Thyroid gland (tissue), 4 donors: ENCODE measurements around the gene ATXN1. TPM values are rescaled to one million over a fixed set of nuclear protein-coding genes. Genes with fewer than 3 reads are reported as not detected.

ENCODE experiments used
- DNase-seq, 2 donors: peaks; one replicate each; pipeline ENCODE4 v3.0.0-alpha.2; 2019
- H3K27ac ChIP-seq, 3 donors: fragments of 200-600 bp; sonication (generic); 1 replicate in 2 of 3; 2 replicates in 1 of 3; pipeline ENCODE4 v1.5.1; 2016 to 2019; ENCODE audit warnings: mild to moderate bottlenecking in 1 of 3, moderate library complexity in 1 of 3
- H3K27me3 ChIP-seq: fragments of 200-600 bp; sonication (generic); one replicate; pipeline ENCODE4 v1.5.1; 2019
- H3K36me3 ChIP-seq, 2 donors: fragments of 200-600 bp; sonication (generic); one replicate each; pipeline ENCODE4 v1.5.1; 2016 to 2019
- H3K4me1 ChIP-seq, 2 donors: fragments of 200-600 bp; sonication (generic); one replicate each; pipeline ENCODE4 v1.5.1; 2017 to 2019
- H3K4me3 ChIP-seq, 3 donors: fragments of 200-600 bp; sonication (generic); replicated peaks in 1 of 3; 1 replicate in 2 of 3; 2 replicates in 1 of 3; pipeline ENCODE4 v1.5.1; 2016; ENCODE audit warnings: mild to moderate bottlenecking in 1 of 3
- H3K9me3 ChIP-seq: fragments of 200-600 bp; sonication (generic); one replicate; pipeline ENCODE4 v1.5.1; 2017
- CTCF ChIP-seq, 6 experiments: fragments of 200-600 bp in 3 of 6; fragments of 450-650 bp in 3 of 6; sonication (generic) in 3 of 6; IDR thresholded peaks; one replicate each; pipeline ENCODE4 v1.5.1; 2016 to 2019; ENCODE audit warnings: antibody characterized with exemption in 6 of 6, mild to moderate bottlenecking in 2 of 6, inconsistent platforms in 1 of 6, moderate library complexity in 1 of 6
- POLR2A ChIP-seq, 2 donors: fragments of 450-650 bp; IDR thresholded peaks; one replicate each; pipeline ENCODE4 v1.6.1; 2017; ENCODE audit warnings: antibody characterized with exemption in 2 of 2, mild to moderate bottlenecking in 2 of 2, moderate library complexity in 1 of 2
- WGBS, 2 donors: methylation state at CpG; one replicate each; pipeline ENCODE4 v1.1.5; 2017; 5-methylcytosine and 5-hydroxymethylcytosine counted together
- intact Hi-C: fragments of 100-400 bp; cut with DNase I; formaldehyde crosslinking; loops from one replicate; pipeline ENCODE4 v1.15.1; 2023
- total RNA-seq, 4 donors: library from RNA; depleted of rRNA; stranded (reverse); fragments of >200 nt; gene quantifications; one replicate each; pipeline ENCODE4 v1.2.3, GENCODE V29; 2016

Gene ATXN1
- total RNA-seq, 4 donors from 2014 or later, result 62.1 to 88.1 (median 83.0) TPM

DNA sequence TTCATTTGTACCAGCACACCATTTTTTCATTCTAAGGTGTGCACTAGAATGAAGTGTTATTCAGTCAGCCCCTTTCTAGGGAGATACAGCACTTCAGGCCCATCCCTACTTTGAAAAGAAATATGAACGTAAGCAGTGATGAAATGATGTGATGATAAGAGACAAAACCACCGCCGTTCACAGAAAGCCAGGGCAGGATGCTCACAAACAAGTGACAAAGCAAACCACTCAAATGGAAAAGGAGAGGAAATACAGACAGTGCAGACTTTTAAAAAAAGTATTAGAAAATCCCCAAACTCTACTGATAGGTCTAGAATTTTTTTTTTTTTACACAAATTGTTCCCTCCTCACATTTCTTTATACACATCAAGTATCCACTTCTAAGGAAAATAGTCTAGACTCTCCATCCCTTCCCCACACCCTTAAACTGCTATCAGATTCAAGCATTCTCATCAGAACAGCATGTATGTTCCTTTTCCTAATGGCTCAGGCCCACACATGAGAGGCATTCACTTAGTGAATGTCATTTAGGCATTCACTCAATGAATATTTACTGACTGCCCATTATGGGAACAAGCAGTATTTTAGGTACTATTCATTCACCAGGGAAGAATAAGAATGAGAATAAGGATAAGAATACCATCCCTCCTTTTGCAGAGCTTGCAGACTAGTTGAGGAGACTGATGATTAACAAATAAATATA, 279.4 kb downstream of the ATXN1 start:
- no peak for TF ChIP-seq CTCF (IDR thresholded peaks at IDR 0.05)
- no peak for TF ChIP-seq POLR2A (IDR thresholded peaks at IDR 0.05)
- Histone ChIP-seq H3K9me3 (no peaks in the 10 kb centered on the region), H3K4me1 (peaks cover 21 to 28% of the 10 kb centered on the region in 2 donors), H3K27me3 (no peaks in the 10 kb centered on the region), H3K36me3 (no peaks in the 10 kb centered on the region), H3K27ac (no peak overlapping the region), H3K4me3 (no peak overlapping the region)
- no peak for DNase-seq
- intact Hi-C loops, result no loop called here
- WGBS, 2 donors, result 83 to 85% methylated on average over 3 of the region's 3 CpGs

GRCh38 chr6:16480763-16481560, 280.3 kb downstream of the ATXN1 start:
- H3K4me1 ChIP-seq, result peaks cover 20 to 27% of the 10 kb centered on the region in 2 donors
- no peaks in the 10 kb centered on the region for H3K36me3 ChIP-seq
- H3K27me3 ChIP-seq, result no peaks in the 10 kb centered on the region
- intact Hi-C loops, result no loop called here
- H3K27ac ChIP-seq, result no peak overlapping the region
- no peak for DNase-seq
- TF ChIP-seq POLR2A (IDR thresholded peaks at IDR 0.05) (no peak), CTCF (IDR thresholded peaks at IDR 0.05) (no peak)
- no peak overlapping the region for H3K4me3 ChIP-seq
- no peaks in the 10 kb centered on the region for H3K9me3 ChIP-seq
- 42 to 65% methylated on average over 4 of the region's 4 CpGs for WGBS, 2 donors

DNA sequence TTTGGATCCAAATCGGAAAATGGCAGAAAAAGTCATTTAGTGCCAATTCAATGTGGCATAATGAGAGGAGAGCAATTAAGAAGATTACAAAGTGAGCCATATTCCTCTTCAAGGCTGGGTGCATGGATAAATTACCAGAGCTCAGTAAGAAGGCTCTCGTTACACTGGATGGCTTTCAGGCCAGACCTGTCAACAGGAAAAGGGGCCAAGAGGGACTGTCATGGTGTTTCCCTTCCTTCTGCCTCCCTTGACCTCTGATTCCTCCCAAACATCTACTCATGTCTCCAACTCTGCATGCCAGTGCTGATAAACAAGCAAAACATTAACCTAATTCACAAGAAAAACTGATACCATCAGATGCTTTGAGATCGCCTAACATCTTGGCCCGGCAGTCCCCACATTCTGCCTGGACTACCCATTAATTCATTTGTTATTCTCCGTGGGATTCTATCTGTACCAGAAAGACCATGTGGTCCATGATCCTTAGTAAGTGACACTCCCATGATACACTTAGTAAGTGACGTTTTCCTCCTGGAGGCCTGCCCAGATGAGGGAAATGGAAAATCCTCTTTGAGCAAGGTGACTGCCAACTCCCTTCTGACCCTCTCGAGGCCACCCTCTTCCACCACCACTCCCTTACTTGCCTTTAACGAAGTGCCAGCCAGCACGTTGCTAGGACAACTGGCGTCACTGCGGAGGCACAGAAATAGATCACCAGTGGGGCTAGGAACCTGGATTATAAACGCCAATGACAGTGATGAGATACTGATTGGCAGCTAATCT, 283.7 kb downstream of the ATXN1 start:
- Histone ChIP-seq H3K4me3 (no peak overlapping the region), H3K27me3 (no peaks in the 10 kb centered on the region), H3K4me1 (peaks cover 9 to 30% of the 10 kb centered on the region in 2 donors), H3K36me3 (no peaks in the 10 kb centered on the region), H3K27ac (no peak overlapping the region), H3K9me3 (no peaks in the 10 kb centered on the region)
- TF ChIP-seq POLR2A (IDR thresholded peaks at IDR 0.05) (no peak), CTCF (IDR thresholded peaks at IDR 0.05) (no peak)
- 72 to 75% methylated on average over 12 of the region's 12 CpGs for WGBS, 2 donors
- DNase-seq, result peak; percentile 18 to 50
- intact Hi-C loops, result no loop called here

DNA sequence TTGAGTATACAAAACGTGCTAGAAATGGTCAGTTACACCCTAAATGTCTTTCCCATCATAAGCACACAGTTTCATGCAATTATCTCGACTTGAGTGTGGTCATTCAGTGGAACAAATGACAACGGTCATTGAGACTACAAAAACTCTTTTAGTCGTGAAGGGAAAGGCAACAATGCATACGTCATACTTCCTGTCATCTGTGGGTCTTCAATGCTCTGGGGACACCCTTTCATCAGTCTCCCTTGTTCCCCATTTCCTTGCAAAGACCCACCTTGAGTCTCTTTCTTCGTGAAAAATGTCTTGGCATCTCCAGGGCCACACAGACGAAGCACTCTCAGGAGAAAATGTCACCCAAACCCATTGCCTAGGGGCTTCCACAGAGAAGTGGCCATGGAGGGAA, 284.4 kb downstream of the ATXN1 start:
- WGBS, 2 donors, result 79 to 81% methylated on average over 7 of the region's 7 CpGs
- peaks cover 13 to 31% of the 10 kb centered on the region in 2 donors for H3K4me1 ChIP-seq
- H3K27ac ChIP-seq, result no peak overlapping the region
- no peaks in the 10 kb centered on the region for H3K27me3 ChIP-seq
- TF ChIP-seq POLR2A (IDR thresholded peaks at IDR 0.05) (no peak), CTCF (IDR thresholded peaks at IDR 0.05) (no peak)
- no peaks in the 10 kb centered on the region for H3K36me3 ChIP-seq
- intact Hi-C loops, result no loop called here
- no peak overlapping the region for H3K4me3 ChIP-seq
- H3K9me3 ChIP-seq, result no peaks in the 10 kb centered on the region
- DNase-seq, result no peak
